ENCODE measurements around the gene SMYD5. TPM values are rescaled to one million over a fixed set of nuclear protein-coding genes. Genes with fewer than 3 reads are reported as not detected.

Gene SMYD5
- total RNA-seq, 1 donor from 2014 or later, result 12.8 TPM

- H3K9me3 ChIP-seq (ENCODE audit: insufficient read depth, low read depth, low read length), result no peaks in the 10 kb centered on the region
- Mint-ChIP-seq H3K4me1 (ENCODE audit: low read depth, unreplicated experiment) (peaks cover 10% of the 10 kb centered on the region), H3K36me3 (ENCODE audit: low read depth, unreplicated experiment) (peaks cover 2% of the 10 kb centered on the region), H3K9me3 (ENCODE audit: unreplicated experiment) (no peaks in the 10 kb centered on the region), H3K27me3 (ENCODE audit: low read depth, unreplicated experiment) (peaks cover 62% of the 10 kb centered on the region), H3K27ac (ENCODE audit: unreplicated experiment) (no peak overlapping the region), H3K4me3 (ENCODE audit: unreplicated experiment) (peak overlapping the region; percentile 27)
- H3K4me2 ChIP-seq (ENCODE audit: low read length), result peak overlapping the region; percentile 98
- H3K27me3 ChIP-seq (ENCODE audit: insufficient read depth, low read length), result peaks cover 39% of the 10 kb centered on the region
- no peak for FAIRE-seq
- H3K79me2 ChIP-seq (ENCODE audit: insufficient read depth, low read length), result no peaks in the 10 kb centered on the region
- H3K4me1 ChIP-seq (ENCODE audit: insufficient read depth, low read length), result peaks cover 15% of the 10 kb centered on the region
- H3K9ac ChIP-seq (ENCODE audit: low read length), result no peak overlapping the region
- no peak overlapping the region for H3K27ac ChIP-seq (ENCODE audit: low read depth, low read length)
- DNase-seq (ENCODE audit: low read depth), result no peak
- peaks cover 5% of the 10 kb centered on the region for H4K20me1 ChIP-seq (ENCODE audit: insufficient read depth, low read length)
- peak overlapping the region; percentile 39 for H3K4me3 ChIP-seq (ENCODE audit: insufficient read depth, low read depth, low read length)
- no peak for TF ChIP-seq CTCF (IDR thresholded peaks at IDR 0.05; ENCODE audit: insufficient read depth, low read depth, low read length)
- peak overlapping the region; percentile 63 for H2AFZ ChIP-seq (ENCODE audit: low read depth, low read length)
- no peaks in the 10 kb centered on the region for H3K36me3 ChIP-seq (ENCODE audit: insufficient read depth, low read length)
These were observed 38.9 kb upstream of the SMYD5 start for GRCh38 chr2:73174941-73175662.

GRCh38 chr2:73175663-73176204 lies 38.3 kb upstream of the SMYD5 start:
- Histone ChIP-seq H3K9me3 (ENCODE audit: insufficient read depth, low read depth, low read length) (no peaks in the 10 kb centered on the region), H3K4me1 (ENCODE audit: insufficient read depth, low read length) (peaks cover 15% of the 10 kb centered on the region), H3K36me3 (ENCODE audit: insufficient read depth, low read length) (no peaks in the 10 kb centered on the region), H3K27me3 (ENCODE audit: insufficient read depth, low read length) (peaks cover 43% of the 10 kb centered on the region), H3K27ac (ENCODE audit: low read depth, low read length) (no peak overlapping the region), H4K20me1 (ENCODE audit: insufficient read depth, low read length) (peaks cover 5% of the 10 kb centered on the region), H3K9ac (ENCODE audit: low read length) (peak overlapping the region; percentile 22), H3K4me2 (ENCODE audit: low read length) (peak overlapping the region; percentile 98), H3K79me2 (ENCODE audit: insufficient read depth, low read length) (no peaks in the 10 kb centered on the region), H3K4me3 (ENCODE audit: insufficient read depth, low read depth, low read length) (peak overlapping the region; percentile 39), H2AFZ (ENCODE audit: low read depth, low read length) (peak overlapping the region; percentile 63)
- Mint-ChIP-seq H3K27ac (ENCODE audit: unreplicated experiment) (no peak overlapping the region), H3K36me3 (ENCODE audit: low read depth, unreplicated experiment) (peaks cover 2% of the 10 kb centered on the region), H3K27me3 (ENCODE audit: low read depth, unreplicated experiment) (peaks cover 63% of the 10 kb centered on the region), H3K4me1 (ENCODE audit: low read depth, unreplicated experiment) (peaks cover 10% of the 10 kb centered on the region), H3K9me3 (ENCODE audit: unreplicated experiment) (peaks cover 2% of the 10 kb centered on the region), H3K4me3 (ENCODE audit: unreplicated experiment) (no peak overlapping the region)
- no peak for FAIRE-seq
- TF ChIP-seq EZH2 (IDR thresholded peaks at IDR 0.05; ENCODE audit: insufficient read depth, low read length) (peak; percentile 67), CTCF (IDR thresholded peaks at IDR 0.05; ENCODE audit: insufficient read depth, low read depth, low read length) (no peak)
- peak; percentile 38 for DNase-seq (ENCODE audit: low read depth)

Data from astrocyte (in vitro differentiated cells and primary cell).